ENCODE data around the gene MAGT1. TPM values are rescaled to one million over a fixed set of nuclear protein-coding genes. Genes with fewer than 3 reads are reported as not detected.

The MAGT1 gene
- total RNA-seq, 1 experiment from 2014 or later: 37.1 TPM

- POLR2A ChIA-PET: no interaction called here
- ATAC-seq (no peak), DNase-seq (ENCODE audit: low spot score) (no peak)
- Mint-ChIP-seq H3K36me3 (no peaks in the 10 kb centered on the region), H3K4me1 (no peaks in the 10 kb centered on the region), H3K27me3 (ENCODE audit: low read depth) (no peaks in the 10 kb centered on the region), H3K4me3 (no peak overlapping the region), H3K27ac (no peak overlapping the region), H3K9me3 (no peaks in the 10 kb centered on the region)
- TF ChIP-seq, protein P1, sequence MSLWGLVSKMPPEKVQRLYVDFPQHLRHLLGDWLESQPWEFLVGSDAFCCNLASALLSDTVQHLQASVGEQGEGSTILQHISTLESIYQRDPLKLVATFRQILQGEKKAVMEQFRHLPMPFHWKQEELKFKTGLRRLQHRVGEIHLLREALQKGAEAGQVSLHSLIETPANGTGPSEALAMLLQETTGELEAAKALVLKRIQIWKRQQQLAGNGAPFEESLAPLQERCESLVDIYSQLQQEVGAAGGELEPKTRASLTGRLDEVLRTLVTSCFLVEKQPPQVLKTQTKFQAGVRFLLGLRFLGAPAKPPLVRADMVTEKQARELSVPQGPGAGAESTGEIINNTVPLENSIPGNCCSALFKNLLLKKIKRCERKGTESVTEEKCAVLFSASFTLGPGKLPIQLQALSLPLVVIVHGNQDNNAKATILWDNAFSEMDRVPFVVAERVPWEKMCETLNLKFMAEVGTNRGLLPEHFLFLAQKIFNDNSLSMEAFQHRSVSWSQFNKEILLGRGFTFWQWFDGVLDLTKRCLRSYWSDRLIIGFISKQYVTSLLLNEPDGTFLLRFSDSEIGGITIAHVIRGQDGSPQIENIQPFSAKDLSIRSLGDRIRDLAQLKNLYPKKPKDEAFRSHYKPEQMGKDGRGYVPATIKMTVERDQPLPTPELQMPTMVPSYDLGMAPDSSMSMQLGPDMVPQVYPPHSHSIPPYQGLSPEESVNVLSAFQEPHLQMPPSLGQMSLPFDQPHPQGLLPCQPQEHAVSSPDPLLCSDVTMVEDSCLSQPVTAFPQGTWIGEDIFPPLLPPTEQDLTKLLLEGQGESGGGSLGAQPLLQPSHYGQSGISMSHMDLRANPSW (CRISPR knock-in tag; conservative IDR thresholded peaks at IDR 0.05; ENCODE audit: low read depth): no peak
- TF ChIP-seq ELF4 (CRISPR knock-in tag; IDR thresholded peaks at IDR 0.05; ENCODE audit: low read depth) (no peak), SMAD3 (CRISPR knock-in tag; IDR thresholded peaks at IDR 0.05; ENCODE audit: borderline replicate concordance) (no peak), NFATC4 (CRISPR knock-in tag; IDR thresholded peaks at IDR 0.05) (no peak), SOX15 (CRISPR knock-in tag; IDR thresholded peaks at IDR 0.05) (no peak), ESRRA (CRISPR knock-in tag; IDR thresholded peaks at IDR 0.05; ENCODE audit: borderline replicate concordance) (no peak), GTF2I (CRISPR knock-in tag; conservative IDR thresholded peaks at IDR 0.05) (no peak), ZNF396 (CRISPR knock-in tag; IDR thresholded peaks at IDR 0.05; ENCODE audit: borderline replicate concordance) (no peak), MAX (CRISPR knock-in tag; IDR thresholded peaks at IDR 0.05) (no peak), CTCF (IDR thresholded peaks at IDR 0.05) (no peak), RELA (CRISPR knock-in tag; IDR thresholded peaks at IDR 0.05; ENCODE audit: borderline replicate concordance) (no peak), CREB1 (CRISPR knock-in tag; IDR thresholded peaks at IDR 0.05) (no peak), ETV6 (CRISPR knock-in tag; IDR thresholded peaks at IDR 0.05) (no peak)
- TF ChIP-seq, protein P2, sequence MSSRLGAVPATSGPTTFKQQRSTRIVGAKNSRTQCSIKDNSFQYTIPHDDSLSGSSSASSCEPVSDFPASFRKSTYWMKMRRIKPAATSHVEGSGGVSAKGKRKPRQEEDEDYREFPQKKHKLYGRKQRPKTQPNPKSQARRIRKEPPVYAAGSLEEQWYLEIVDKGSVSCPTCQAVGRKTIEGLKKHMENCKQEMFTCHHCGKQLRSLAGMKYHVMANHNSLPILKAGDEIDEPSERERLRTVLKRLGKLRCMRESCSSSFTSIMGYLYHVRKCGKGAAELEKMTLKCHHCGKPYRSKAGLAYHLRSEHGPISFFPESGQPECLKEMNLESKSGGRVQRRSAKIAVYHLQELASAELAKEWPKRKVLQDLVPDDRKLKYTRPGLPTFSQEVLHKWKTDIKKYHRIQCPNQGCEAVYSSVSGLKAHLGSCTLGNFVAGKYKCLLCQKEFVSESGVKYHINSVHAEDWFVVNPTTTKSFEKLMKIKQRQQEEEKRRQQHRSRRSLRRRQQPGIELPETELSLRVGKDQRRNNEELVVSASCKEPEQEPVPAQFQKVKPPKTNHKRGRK (CRISPR knock-in tag; IDR thresholded peaks at IDR 0.05; ENCODE audit: borderline replicate concordance): no peak
- TF ChIP-seq, protein P3, sequence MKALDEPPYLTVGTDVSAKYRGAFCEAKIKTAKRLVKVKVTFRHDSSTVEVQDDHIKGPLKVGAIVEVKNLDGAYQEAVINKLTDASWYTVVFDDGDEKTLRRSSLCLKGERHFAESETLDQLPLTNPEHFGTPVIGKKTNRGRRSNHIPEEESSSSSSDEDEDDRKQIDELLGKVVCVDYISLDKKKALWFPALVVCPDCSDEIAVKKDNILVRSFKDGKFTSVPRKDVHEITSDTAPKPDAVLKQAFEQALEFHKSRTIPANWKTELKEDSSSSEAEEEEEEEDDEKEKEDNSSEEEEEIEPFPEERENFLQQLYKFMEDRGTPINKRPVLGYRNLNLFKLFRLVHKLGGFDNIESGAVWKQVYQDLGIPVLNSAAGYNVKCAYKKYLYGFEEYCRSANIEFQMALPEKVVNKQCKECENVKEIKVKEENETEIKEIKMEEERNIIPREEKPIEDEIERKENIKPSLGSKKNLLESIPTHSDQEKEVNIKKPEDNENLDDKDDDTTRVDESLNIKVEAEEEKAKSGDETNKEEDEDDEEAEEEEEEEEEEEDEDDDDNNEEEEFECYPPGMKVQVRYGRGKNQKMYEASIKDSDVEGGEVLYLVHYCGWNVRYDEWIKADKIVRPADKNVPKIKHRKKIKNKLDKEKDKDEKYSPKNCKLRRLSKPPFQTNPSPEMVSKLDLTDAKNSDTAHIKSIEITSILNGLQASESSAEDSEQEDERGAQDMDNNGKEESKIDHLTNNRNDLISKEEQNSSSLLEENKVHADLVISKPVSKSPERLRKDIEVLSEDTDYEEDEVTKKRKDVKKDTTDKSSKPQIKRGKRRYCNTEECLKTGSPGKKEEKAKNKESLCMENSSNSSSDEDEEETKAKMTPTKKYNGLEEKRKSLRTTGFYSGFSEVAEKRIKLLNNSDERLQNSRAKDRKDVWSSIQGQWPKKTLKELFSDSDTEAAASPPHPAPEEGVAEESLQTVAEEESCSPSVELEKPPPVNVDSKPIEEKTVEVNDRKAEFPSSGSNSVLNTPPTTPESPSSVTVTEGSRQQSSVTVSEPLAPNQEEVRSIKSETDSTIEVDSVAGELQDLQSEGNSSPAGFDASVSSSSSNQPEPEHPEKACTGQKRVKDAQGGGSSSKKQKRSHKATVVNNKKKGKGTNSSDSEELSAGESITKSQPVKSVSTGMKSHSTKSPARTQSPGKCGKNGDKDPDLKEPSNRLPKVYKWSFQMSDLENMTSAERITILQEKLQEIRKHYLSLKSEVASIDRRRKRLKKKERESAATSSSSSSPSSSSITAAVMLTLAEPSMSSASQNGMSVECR (CRISPR knock-in tag; IDR thresholded peaks at IDR 0.05; ENCODE audit: borderline replicate concordance): no peak
- TF ChIP-seq, protein P4, sequence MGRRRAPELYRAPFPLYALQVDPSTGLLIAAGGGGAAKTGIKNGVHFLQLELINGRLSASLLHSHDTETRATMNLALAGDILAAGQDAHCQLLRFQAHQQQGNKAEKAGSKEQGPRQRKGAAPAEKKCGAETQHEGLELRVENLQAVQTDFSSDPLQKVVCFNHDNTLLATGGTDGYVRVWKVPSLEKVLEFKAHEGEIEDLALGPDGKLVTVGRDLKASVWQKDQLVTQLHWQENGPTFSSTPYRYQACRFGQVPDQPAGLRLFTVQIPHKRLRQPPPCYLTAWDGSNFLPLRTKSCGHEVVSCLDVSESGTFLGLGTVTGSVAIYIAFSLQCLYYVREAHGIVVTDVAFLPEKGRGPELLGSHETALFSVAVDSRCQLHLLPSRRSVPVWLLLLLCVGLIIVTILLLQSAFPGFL (CRISPR knock-in tag; IDR thresholded peaks at IDR 0.05; ENCODE audit: borderline replicate concordance): no peak
- CTCF ChIA-PET: no interaction called here
Measured at GRCh38 chrX:77793946-77794345, 101.3 kb downstream of the MAGT1 start.

Data from WTC11 (cell line).